Fibroblast of lung (primary cell): ENCODE data around the gene TASOR2. TPM values are rescaled to one million over a fixed set of nuclear protein-coding genes. Genes with fewer than 3 reads are reported as not detected.

Experiments
- DNase-seq, 2 donors: peaks; one replicate each; pipeline versions ENCODE4 v3.0.0 to v3.0.0-alpha.2; 2010; ENCODE audit warnings: low read depth in 2 of 2
- H2AFZ ChIP-seq: 2 replicates; pipeline ENCODE4 v1.5.1; 2012; ENCODE audit warnings: low read length, control low read depth, inconsistent platforms
- H3K27ac ChIP-seq: 2 replicates; pipeline ENCODE4 v1.5.1; 2011; ENCODE audit warnings: low read length, control low read depth; ENCODE audit not compliant: insufficient read depth
- H3K27me3 ChIP-seq: 2 replicates; pipeline ENCODE4 v1.5.1; 2011; ENCODE audit warnings: mild to moderate bottlenecking, low read length; ENCODE audit not compliant: control insufficient read depth, insufficient read depth
- H3K36me3 ChIP-seq: 2 replicates; pipeline ENCODE4 v1.5.1; 2011; ENCODE audit warnings: low read length; ENCODE audit not compliant: control insufficient read depth, insufficient read depth
- H3K4me1 ChIP-seq: 2 replicates; pipeline ENCODE4 v1.5.1; 2011; ENCODE audit warnings: low read length; ENCODE audit not compliant: control insufficient read depth, insufficient read depth; ENCODE audit errors: extremely low read depth
- H3K4me2 ChIP-seq: 2 replicates; pipeline ENCODE4 v1.5.1; 2011; ENCODE audit warnings: low read length, control low read depth; ENCODE audit not compliant: insufficient read depth; ENCODE audit errors: extremely low read depth
- H3K4me3 ChIP-seq, 4 experiments: fragments of 200-600 bp in 1 of 4; sonication (generic) in 1 of 4; replicated peaks in 1 of 4; 2 replicates each; pipeline ENCODE4 v1.5.1; 2011 to 2016; ENCODE audit warnings: low read length in 4 of 4, low read depth in 3 of 4, mild to moderate bottlenecking in 3 of 4, control low read depth in 2 of 4, inconsistent platforms in 1 of 4, mixed read lengths in 1 of 4; ENCODE audit not compliant: insufficient read depth in 1 of 4; ENCODE audit errors: control extremely low read depth in 1 of 4
- H3K79me2 ChIP-seq: 2 replicates; pipeline ENCODE4 v1.5.1; 2012; ENCODE audit warnings: mild to moderate bottlenecking, low read length, inconsistent platforms; ENCODE audit not compliant: control insufficient read depth, insufficient read depth
- H3K9ac ChIP-seq: 2 replicates; pipeline ENCODE4 v1.5.1; 2011; ENCODE audit warnings: mild to moderate bottlenecking, low read length, control low read depth; ENCODE audit not compliant: insufficient read depth
- H3K9me3 ChIP-seq: 2 replicates; pipeline ENCODE4 v1.5.1; 2012; ENCODE audit warnings: low read depth, low read length; ENCODE audit not compliant: control insufficient read depth, insufficient read depth
- H4K20me1 ChIP-seq: 2 replicates; pipeline ENCODE4 v1.5.1; 2011; ENCODE audit warnings: low read length; ENCODE audit not compliant: control insufficient read depth, insufficient read depth; ENCODE audit errors: extremely low read depth
- CTCF ChIP-seq, 2 donors: IDR thresholded peaks in 1 of 2; conservative IDR thresholded peaks in 1 of 2; 1 replicate in 1 of 2; 2 replicates in 1 of 2; pipeline ENCODE4 v1.5.1; 2011 to 2012; ENCODE audit warnings: low read length in 2 of 2, control low read depth in 1 of 2, inconsistent platforms in 1 of 2, low read depth in 1 of 2, mild to moderate bottlenecking in 1 of 2
- EZH2 ChIP-seq: IDR thresholded peaks from 2 replicates; pipeline ENCODE4 v1.5.1; 2012; ENCODE audit warnings: low read length, control low read depth, mild to moderate bottlenecking; ENCODE audit errors: missing control alignments
- polyA plus RNA-seq, 2 donors: library from polyadenylated mRNA; depleted of rRNA in 1 of 2; stranded (reverse) in 1 of 2; unstranded in 1 of 2; fragments of >200 nt; gene quantifications; 2 replicates each; pipeline ENCODE4 v1.2.1, GENCODE V29; 2011 to 2012; ENCODE audit warnings: missing spikeins in 1 of 2
- total RNA-seq: library from RNA; depleted of rRNA; stranded (reverse); fragments of >200 nt; gene quantifications from 2 replicates; pipeline ENCODE4 v1.2.1, GENCODE V29; 2014

TASOR2 gene
- total and polyA plus RNA-seq, 2 donors (not counting 1 experiment from before 2014, with no cell fraction given) = 41.1 to 77.9 TPM

- Histone ChIP-seq H3K9me3 (no peaks in the 10 kb centered on the region), H3K27ac (no peak overlapping the region), H3K27me3 (no peaks in the 10 kb centered on the region), H3K36me3 (no peaks in the 10 kb centered on the region), H3K4me3 (peak overlapping the region; percentile 41 to 79 (median 76)), H3K4me2 (peak overlapping the region; percentile 98), H3K9ac (no peak overlapping the region), H3K79me2 (no peaks in the 10 kb centered on the region), H3K4me1 (peaks cover 5% of the 10 kb centered on the region), H4K20me1 (no peaks in the 10 kb centered on the region), H2AFZ (peak overlapping the region; percentile 92)
- DNase-seq = no peak
- no peak for TF ChIP-seq EZH2
- TF ChIP-seq CTCF (conservative IDR thresholded peaks at IDR 0.05 in 1 of 2, IDR thresholded peaks at IDR 0.05 in 1 of 2; ENCODE audit: low read depth in 1 of 2, low read length in 2 of 2) = no peak
Measured at GRCh38 chr10:5666841-5667630, 17.6 kb upstream of the TASOR2 start.

GRCh38 chr10:5668429-5668828 is 16.2 kb upstream of the TASOR2 start:
- Histone ChIP-seq H3K27ac (no peak overlapping the region), H3K9me3 (no peaks in the 10 kb centered on the region), H2AFZ (no peak overlapping the region), H3K4me3 (no peak overlapping the region), H3K36me3 (no peaks in the 10 kb centered on the region), H3K4me2 (no peak overlapping the region), H3K4me1 (peaks cover 5% of the 10 kb centered on the region), H4K20me1 (no peaks in the 10 kb centered on the region), H3K79me2 (no peaks in the 10 kb centered on the region), H3K9ac (no peak overlapping the region), H3K27me3 (peaks cover 2% of the 10 kb centered on the region)
- DNase-seq = no peak
- TF ChIP-seq EZH2 (no peak), CTCF (conservative IDR thresholded peaks at IDR 0.05 in 1 of 2, IDR thresholded peaks at IDR 0.05 in 1 of 2; ENCODE audit: low read depth in 1 of 2, low read length in 2 of 2) (no peak)

- H3K4me1 ChIP-seq = peaks cover 5% of the 10 kb centered on the region
- H3K4me3 ChIP-seq = no peak overlapping the region
- no peaks in the 10 kb centered on the region for H3K79me2 ChIP-seq
- no peak overlapping the region for H3K9ac ChIP-seq
- no peaks in the 10 kb centered on the region for H4K20me1 ChIP-seq
- no peaks in the 10 kb centered on the region for H3K36me3 ChIP-seq
- no peak overlapping the region for H3K27ac ChIP-seq
- no peak overlapping the region for H3K4me2 ChIP-seq
- H2AFZ ChIP-seq = no peak overlapping the region
- TF ChIP-seq CTCF (conservative IDR thresholded peaks at IDR 0.05 in 1 of 2, IDR thresholded peaks at IDR 0.05 in 1 of 2; ENCODE audit: low read depth in 1 of 2, low read length in 2 of 2) (no peak), EZH2 (no peak)
- no peak for DNase-seq
- no peaks in the 10 kb centered on the region for H3K9me3 ChIP-seq
- peaks cover 2% of the 10 kb centered on the region for H3K27me3 ChIP-seq
Measured at GRCh38 chr10:5669604-5670003, 15.0 kb upstream of the TASOR2 start.
